RKO (cell line): ENCODE data around the gene PSMD10.
A peak's percentile ranks its signal among the peaks of the same experiment; 100 is the strongest.

Experiments
- DNase-seq: peaks from one replicate; pipeline ENCODE4 v3.0.0-alpha.2; 2016; ENCODE audit warnings: low spot score

The PSMD10 gene

DNA sequence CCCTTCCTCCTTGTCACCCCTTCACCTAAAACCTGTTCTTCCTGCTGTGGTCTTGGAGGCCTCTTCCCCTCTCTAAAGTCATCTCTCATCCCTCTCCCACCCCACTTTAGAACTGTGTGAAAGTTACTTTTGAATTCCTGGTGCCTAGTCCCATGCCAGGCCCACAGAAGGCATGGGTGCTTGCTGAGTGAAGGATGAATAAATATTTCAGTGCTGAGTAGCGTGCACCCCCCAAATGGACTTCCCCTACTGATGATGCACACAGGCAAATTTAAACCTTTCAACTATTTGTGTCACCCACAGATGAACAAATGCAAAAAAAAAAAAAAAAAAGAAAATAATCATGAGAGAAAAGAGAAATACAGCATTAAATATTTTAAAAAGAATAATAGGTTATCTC, 19.8 kb downstream of the PSMD10 start:
- DNase-seq = no peak

DNA sequence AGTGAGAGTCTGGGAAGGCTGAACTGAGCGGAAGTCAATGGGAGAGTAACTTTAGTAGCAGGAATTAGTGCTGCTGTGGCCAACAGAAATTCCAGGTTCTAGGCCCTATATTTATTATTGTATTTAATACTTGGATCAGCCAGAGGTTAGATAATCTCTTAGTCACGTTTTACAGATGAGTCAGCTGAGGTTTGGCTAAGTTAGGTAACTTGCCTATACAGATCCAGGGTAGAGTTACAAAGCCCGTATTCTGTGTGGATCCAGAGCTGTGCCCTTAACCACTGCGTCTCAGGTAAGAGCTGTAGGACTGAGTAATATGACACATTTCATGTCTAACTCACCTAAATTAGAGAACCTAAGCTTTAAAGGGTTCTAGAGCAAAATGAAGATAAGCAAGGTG, 20.5 kb downstream of the PSMD10 start:
- DNase-seq = peak; percentile 39

DNA sequence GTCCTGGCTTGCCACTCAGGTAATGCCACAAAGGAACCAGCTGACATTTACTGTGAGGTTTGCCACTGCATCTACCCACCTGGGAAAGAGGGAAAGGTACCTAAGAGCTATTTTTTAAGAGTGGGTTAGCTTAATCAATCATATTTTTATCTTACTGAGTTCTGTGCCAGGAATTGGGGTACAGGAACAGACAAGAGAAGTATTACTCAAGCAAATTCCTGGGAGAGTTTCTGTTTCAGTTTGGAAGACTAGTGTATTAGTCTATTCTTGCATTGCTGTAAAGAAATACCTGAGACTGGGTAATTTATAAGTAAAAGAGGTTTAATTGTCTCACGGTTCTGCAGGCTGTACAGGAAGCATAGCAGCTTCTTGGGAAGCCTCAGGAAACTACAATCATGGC, 23.2 kb downstream of the PSMD10 start:
- DNase-seq = no peak

DNA sequence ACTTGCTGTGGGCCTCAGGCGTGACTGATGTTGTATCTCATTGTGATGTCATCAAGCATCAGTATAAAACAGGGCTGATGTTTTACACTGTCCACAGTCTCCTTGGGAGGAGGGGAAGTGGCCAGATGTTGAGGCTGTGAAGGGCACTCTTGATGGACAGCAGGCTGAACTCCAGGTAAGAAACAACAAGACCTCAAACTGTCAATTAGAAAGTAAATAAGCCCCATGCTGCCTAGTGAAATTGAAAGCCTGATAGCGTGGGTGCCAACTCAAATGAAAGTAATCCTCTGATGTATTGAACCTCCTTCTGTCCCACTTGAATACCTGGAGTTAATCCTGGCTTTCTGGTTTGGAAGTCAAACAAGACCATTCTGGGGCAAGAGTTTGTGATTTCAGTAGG, 26.7 kb downstream of the PSMD10 start:
- DNase-seq = no peak

DNA sequence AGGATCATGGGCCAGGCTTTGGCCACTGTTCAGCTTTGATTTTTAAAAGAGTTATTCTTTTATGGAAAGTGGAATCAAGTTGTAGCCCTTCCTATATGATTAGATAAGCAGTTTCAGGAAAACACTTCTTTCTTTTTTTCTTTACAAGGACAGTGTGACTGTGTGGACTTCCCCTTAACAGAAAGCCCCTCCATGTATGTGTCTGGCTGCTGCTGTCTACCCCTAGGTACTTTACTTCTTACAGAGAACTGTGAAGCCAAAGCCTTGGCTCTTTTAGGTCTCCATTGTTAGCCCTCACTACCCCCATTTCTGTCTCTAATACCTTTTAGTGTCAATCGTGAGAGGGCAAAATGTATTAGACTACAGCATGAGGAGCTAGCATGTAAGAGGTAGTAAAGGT, 27.3 kb downstream of the PSMD10 start:
- no peak for DNase-seq

DNA sequence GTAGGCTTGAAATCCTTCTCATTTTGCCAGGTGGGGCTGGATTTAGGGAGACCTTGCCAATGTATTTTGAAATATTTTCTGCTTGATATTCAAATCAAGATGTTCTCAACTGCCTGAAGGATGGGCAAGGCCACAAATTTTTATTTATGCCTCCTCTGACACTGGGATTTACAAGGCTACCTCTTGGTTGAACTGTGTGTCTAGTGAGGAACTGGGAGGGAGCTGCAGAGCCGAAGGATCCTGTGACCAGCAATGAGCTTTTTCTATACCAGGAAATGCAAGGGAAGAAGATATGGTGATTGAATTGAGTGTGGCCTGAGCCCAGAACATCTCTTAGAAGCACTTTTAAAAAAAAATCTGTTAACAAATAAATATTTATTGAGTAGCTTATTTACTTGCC, 31.5 kb downstream of the PSMD10 start:
- DNase-seq = no peak

DNA sequence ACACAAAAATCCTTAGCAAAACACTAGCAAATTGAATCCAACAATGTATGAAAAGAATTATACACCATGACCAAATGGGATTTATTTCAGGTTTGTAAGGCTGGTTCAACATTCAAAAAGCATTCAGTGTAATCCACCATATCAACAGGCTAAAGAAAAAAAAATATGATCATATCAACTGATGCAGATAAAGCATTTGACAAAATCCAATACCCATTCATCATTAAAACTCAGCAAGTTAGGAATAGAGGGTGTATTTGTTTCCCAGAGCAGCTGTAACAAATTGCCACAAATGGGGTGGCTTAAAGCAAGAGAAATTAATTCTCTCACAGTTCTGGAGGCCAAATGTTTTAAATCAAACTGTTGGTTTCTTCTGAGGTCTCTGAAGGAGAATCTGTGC, 35.8 kb downstream of the PSMD10 start:
- no peak for DNase-seq

DNA sequence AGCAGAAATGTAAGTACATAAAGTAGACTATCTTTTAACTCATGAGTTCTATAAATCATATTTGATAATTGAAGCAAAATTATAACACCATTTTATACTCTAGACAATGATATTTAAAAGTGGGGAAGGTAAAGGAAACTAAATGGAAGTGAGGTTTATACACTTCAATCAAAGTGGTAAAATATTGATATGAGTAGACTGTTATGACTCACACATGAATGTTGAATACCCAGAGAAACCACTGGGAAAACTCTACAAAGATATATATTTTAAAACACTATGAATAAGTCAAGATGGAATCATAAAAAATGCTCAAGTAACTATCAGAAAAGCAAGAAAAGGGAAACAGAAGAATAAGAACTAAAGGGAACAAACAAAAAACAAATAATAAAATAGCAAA, 38.1 kb downstream of the PSMD10 start:
- no peak for DNase-seq

DNA sequence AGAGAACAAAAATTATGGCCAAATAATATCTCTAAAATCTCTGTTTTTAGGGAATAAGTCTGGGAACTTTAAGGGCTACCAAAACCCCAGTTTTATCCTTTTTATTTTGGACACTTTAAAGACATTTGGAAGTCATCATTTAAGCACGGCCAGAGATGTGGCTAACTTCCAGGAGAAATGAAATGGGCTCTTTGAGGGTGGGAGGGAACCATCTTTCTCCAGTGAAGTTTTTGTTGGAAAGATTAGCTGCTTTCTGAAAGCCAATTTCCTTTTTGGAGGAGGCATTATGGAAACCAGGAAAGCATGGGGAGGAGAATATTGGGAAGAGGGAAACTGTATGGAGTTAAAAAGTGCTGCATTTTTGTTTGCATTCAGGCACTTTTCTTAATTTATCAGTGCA, 41.7 kb downstream of the PSMD10 start:
- DNase-seq = no peak

DNA sequence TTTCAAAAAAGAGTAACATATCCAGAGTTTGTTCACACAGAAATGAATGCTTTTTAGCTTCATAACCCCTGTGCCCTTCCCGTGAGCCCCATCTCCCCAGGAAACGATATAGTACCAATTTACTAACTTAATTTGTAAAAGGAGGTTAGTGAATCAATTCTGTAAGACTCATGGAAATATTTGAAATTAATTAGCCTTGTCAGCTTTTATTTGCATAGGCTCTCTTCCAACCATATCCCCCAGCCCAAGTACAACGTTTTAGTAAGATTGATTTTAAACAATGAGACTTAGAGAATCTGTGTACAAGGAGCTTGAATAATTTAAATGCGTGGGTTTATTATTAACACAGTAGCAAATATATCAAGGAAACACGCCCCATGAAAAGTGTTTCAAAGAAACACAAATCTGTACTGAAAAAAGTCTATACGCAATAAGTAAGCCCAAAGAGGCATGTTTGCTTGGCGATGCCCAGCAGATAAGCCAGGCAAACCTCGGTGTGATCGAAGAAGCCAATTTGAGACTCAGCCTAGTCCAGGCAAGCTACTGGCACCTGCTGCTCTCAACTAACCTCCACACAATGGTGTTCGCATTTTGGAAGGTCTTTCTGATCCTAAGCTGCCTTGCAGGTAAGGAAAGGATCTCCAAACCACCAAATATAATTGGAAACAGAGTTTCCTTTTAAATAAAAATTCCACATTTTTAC, 46.6 kb downstream of the PSMD10 start, which contains the start of gene VSIG1:
TSS of gene VSIG1 (plus strand) at position 512 of the 703 bp plus-strand sequence. CDS start at position 578, 66 bp downstream.
- no peak for DNase-seq

DNA sequence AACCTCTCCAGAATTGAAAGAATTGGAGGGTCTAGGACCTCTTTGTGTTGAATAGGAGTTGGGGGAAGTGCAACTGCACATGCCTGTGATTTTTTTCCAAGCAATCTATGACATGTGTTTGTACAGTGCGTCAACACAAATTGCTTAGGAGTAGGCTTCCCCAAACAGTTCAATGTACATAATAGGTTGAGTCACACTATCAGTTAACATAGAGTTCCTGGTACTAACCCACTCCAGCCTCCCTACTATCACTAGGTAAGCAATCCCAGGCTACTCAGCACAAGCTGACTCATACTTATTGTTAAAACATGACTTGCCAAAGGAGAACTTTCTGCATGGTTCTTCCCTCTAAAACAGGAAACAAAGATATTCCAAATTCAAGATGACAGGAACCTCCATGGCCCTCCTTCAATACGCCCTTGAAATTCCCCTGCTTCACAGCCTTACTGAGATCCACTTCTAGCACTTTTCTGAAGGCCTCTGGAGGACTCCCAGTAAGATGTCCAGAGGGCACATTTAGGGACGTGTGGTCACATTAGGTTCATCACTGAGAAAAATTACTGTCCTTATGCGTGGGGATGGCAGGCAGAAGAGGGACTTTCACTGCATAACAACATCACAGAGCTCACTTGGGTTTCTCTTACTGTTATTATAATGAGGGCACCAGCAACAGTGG, 54.9 kb downstream of the PSMD10 start:
- DNase-seq = peak; percentile 44

DNA sequence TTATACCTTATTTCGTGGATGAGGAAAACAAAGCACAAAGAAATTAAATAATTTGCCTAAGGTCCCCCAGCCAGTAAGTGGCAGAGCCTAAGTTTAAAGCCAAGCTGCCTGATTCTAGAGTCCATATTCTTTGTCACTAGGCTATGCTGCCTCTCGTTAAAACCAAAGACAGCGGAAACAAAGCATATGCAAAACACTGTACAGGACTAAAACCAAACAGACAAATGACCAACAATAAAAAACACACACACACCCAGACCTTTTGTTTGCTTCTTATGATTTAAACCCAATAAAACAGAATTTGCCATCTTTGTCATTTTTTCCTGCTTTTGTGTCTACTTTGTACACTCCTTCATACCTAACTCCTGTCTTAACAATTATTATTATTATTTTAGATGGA, 56.6 kb downstream of the PSMD10 start:
- no peak for DNase-seq
